ENCODE results near the gene DUSP9.

DNA sequence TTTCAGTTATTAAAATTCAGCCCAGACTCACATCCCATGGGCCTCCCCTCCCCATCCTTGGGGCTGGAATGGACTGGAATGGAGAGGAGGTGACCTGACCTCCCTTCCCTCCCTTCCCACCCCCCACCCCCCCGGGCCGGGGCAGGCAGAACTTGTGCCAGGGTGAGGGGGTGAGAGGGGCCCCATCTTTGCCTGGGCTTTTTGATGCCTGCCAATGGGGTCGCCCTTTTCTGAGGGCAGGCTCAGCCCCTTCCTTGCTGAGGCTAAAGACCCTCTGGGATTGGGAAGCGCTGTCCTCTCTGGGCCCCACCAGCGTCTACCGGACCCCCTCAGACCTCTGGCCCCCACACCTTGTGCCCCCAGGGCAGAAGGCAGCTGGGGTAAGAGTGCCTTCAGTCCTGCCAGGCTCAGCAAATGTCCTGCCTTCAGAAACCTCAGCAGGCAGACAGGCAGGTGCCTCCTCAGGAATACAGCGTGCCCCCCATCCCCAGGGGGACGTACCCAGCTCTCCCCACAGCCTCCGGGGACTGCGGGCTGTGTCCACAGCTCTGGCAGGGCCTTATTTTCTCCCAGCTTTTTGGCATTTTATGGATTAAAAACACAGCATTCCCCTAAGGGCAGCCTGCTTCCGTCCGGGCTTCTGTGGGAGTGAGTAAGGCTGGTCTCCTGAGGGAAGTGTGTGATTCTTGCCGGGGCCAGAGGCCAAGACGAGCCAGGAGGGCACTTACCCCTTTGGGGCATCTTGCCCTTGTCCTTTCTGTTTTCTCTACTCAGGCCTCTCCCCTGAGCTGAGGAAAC, 35.5 kb upstream of the DUSP9 start:
- TF ChIP-seq, protein P1, sequence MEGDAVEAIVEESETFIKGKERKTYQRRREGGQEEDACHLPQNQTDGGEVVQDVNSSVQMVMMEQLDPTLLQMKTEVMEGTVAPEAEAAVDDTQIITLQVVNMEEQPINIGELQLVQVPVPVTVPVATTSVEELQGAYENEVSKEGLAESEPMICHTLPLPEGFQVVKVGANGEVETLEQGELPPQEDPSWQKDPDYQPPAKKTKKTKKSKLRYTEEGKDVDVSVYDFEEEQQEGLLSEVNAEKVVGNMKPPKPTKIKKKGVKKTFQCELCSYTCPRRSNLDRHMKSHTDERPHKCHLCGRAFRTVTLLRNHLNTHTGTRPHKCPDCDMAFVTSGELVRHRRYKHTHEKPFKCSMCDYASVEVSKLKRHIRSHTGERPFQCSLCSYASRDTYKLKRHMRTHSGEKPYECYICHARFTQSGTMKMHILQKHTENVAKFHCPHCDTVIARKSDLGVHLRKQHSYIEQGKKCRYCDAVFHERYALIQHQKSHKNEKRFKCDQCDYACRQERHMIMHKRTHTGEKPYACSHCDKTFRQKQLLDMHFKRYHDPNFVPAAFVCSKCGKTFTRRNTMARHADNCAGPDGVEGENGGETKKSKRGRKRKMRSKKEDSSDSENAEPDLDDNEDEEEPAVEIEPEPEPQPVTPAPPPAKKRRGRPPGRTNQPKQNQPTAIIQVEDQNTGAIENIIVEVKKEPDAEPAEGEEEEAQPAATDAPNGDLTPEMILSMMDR (IDR thresholded peaks at IDR 0.05 in 2 of 3, conservative IDR thresholded peaks at IDR 0.05 in 1 of 3; ENCODE audit: control insufficient read depth in 2 of 3, extremely low read depth in 1 of 3, insufficient read depth in 1 of 3, low read depth in 3 of 3, low read length in 3 of 3), result no peak
- TF ChIP-seq POLR2AphosphoS5 (IDR thresholded peaks at IDR 0.05; ENCODE audit: low read length), result no peak
- TF ChIP-seq BHLHE40 (IDR thresholded peaks at IDR 0.05; ENCODE audit: borderline replicate concordance in 1 of 2, low read depth in 2 of 2, low read length in 1 of 2), result no peak
- TF ChIP-seq CREM (IDR thresholded peaks at IDR 0.05; ENCODE audit: low read depth), result no peak
- no peak for TF ChIP-seq GATAD2B (conservative IDR thresholded peaks at IDR 0.05; ENCODE audit: low read depth)
- no peak for TF ChIP-seq POLR2A (IDR thresholded peaks at IDR 0.05; ENCODE audit: low read depth, low read length)

Measured in GM12878 (cell line).